Neural cell (in vitro differentiated cells): Measurements from ENCODE around the gene ITGB1. TPM values are rescaled to one million over a fixed set of nuclear protein-coding genes. Genes with fewer than 3 reads are reported as not detected.
A peak's percentile ranks its signal among the peaks of the same experiment; 100 is the strongest.

Experiments used
- H2AFZ ChIP-seq: fragments of 200-600, 300-800 bp; sonication (generic), shearing (Covaris generic); 2 replicates; pipeline ENCODE4 v1.6.0; 2014; ENCODE audit warnings: low read depth, mild to moderate bottlenecking, antibody characterized with exemption, low read length, moderate library complexity
- H3F3A ChIP-seq: fragments of 200-600 bp; shearing (Covaris generic); 2 replicates; pipeline ENCODE4 v1.6.1; 2016; ENCODE audit warnings: mild to moderate bottlenecking, moderate library complexity, mixed read lengths, antibody characterized with exemption, low read length; ENCODE audit not compliant: insufficient read depth, poor library complexity, severe bottlenecking
- H3K27ac ChIP-seq: fragments of 200-600, 300-800 bp; sonication (generic), shearing (Covaris generic); 2 replicates; pipeline ENCODE4 v1.5.1; 2014; ENCODE audit warnings: mild to moderate bottlenecking, low read length, moderate library complexity
- H3K27me3 ChIP-seq: fragments of 300-800, 200-600 bp; sonication (generic), shearing (Covaris generic); 2 replicates; pipeline ENCODE4 v1.6.0; 2014; ENCODE audit warnings: mild to moderate bottlenecking, low read depth, low read length, moderate library complexity; ENCODE audit not compliant: insufficient read depth
- H3K36me3 ChIP-seq: fragments of 300-800, 200-600 bp; sonication (generic), shearing (Covaris generic); 2 replicates; pipeline ENCODE4 v1.5.1; 2014; ENCODE audit warnings: mild to moderate bottlenecking, antibody characterized with exemption, low read length, moderate library complexity; ENCODE audit not compliant: insufficient read depth
- H3K4me2 ChIP-seq: fragments of 300-800, 200-600 bp; sonication (generic), shearing (Covaris generic); 2 replicates; pipeline ENCODE4 v1.6.0; 2014; ENCODE audit warnings: mild to moderate bottlenecking, low read length
- H3K4me3 ChIP-seq: fragments of 300-800, 200-600 bp; sonication (generic), shearing (Covaris generic); 2 replicates; pipeline ENCODE4 v1.5.1; 2014; ENCODE audit warnings: mild to moderate bottlenecking, low read length, moderate library complexity
- H3K79me2 ChIP-seq: fragments of 200-600 bp; shearing (Covaris generic); replicated peaks from 2 replicates; pipeline ENCODE4 v1.6.0; 2014; ENCODE audit warnings: mild to moderate bottlenecking, low read length, moderate library complexity; ENCODE audit not compliant: insufficient read depth
- H3K9ac ChIP-seq: fragments of 300-800, 200-600 bp; sonication (generic), shearing (Covaris generic); 2 replicates; pipeline ENCODE4 v1.6.1; 2016; ENCODE audit warnings: mild to moderate bottlenecking, low read length, mixed read lengths
- H3K9me2 ChIP-seq: fragments of 200-600 bp; shearing (Covaris generic); 2 replicates; pipeline ENCODE4 v1.6.1; 2016; ENCODE audit warnings: mild to moderate bottlenecking, low read length, mixed read lengths; ENCODE audit not compliant: insufficient read depth
- H3K9me3 ChIP-seq: fragments of 200-600, 300-800 bp; sonication (generic), shearing (Covaris generic); 2 replicates; pipeline ENCODE4 v1.6.1; 2016; ENCODE audit warnings: mild to moderate bottlenecking, mixed run types, low read length, moderate library complexity, mixed read lengths
- H4K20me1 ChIP-seq: fragments of 200-600 bp; shearing (Covaris generic); 2 replicates; pipeline ENCODE4 v1.6.1; 2016; ENCODE audit warnings: mild to moderate bottlenecking, mixed run types; ENCODE audit not compliant: insufficient read depth
- EZH2 ChIP-seq: fragments of 200-600, 300-800 bp; shearing (Covaris generic), sonication (generic); IDR thresholded peaks from 2 replicates; pipeline ENCODE4 v1.6.1; 2014; ENCODE audit warnings: antibody characterized with exemption, low read length, borderline replicate concordance, mild to moderate bottlenecking; ENCODE audit not compliant: insufficient read depth, poor library complexity, severe bottlenecking
- MXI1 ChIP-seq: fragments of 450-650 bp; conservative IDR thresholded peaks from 2 replicates; pipeline ENCODE4 v1.6.1; 2014; ENCODE audit warnings: antibody characterized with exemption, mild to moderate bottlenecking; ENCODE audit not compliant: poor library complexity, severe bottlenecking
- POLR2AphosphoS5 ChIP-seq: IDR thresholded peaks from 2 replicates; pipeline ENCODE4 v1.6.1; 2012
- RAD21 ChIP-seq: fragments of 450-650 bp; conservative IDR thresholded peaks from 2 replicates; pipeline ENCODE4 v1.6.1; 2014; ENCODE audit warnings: antibody characterized with exemption, mild to moderate bottlenecking, moderate library complexity
- TAF1 ChIP-seq: IDR thresholded peaks from 2 replicates; pipeline ENCODE4 v1.6.1; 2012; ENCODE audit warnings: low read depth
- polyA plus RNA-seq: library from polyadenylated mRNA; depleted of rRNA; stranded (reverse); fragments of >200 nt; gene quantifications from 2 replicates; pipeline ENCODE4 v1.2.3, GENCODE V29; 2014
- TF ChIP-seq, protein P1 (sequence below): fragments of 450-650 bp; IDR thresholded peaks from 2 replicates; pipeline ENCODE4 v1.5.1; 2014; ENCODE audit warnings: antibody characterized with exemption, mild to moderate bottlenecking, moderate library complexity; ENCODE audit not compliant: poor library complexity, severe bottlenecking
- TF ChIP-seq, protein P2 (sequence below): IDR thresholded peaks from 2 replicates; pipeline ENCODE4 v1.6.1; 2012; ENCODE audit warnings: borderline replicate concordance

The ITGB1 gene
- polyA plus RNA-seq, 1 donor from 2014 or later, result 62.4 TPM

DNA sequence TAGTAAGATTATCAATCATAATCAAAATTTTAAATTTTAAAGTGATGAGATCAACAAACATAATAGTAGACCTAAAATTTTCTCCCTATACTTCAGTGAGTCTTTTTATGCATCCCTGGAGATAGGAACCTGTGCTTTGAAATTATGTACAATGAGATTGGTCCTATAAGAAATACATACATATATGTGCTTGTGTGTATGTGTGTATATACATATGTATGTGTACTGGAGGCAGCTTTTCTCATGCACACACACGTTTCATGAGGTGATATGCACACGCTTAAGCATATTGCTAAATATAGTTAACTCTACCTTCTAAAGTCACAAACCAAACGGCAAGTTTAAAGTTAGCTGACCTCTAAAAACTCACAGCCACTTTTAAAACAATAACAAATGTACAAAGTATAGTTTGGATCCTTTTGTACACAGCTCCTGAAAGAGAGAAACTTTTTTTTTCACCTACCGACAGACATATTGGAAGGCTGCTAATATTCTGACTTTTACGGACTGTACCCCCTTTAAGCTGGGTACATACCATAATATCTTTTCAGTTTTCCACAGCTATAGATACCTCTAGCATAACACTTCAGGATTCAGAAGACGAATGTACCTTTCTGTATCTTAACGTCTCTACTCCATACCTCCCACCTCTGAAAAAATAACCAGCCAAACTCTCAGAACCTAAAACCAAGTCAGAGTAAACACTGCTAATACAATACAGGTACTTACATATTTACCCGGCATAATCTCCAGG, 3.3 kb downstream of the ITGB1 start:
- peak overlapping the region; percentile 99 for H3K4me3 ChIP-seq
- H3K9me2 ChIP-seq, result no peaks in the 10 kb centered on the region
- TF ChIP-seq, protein P1, sequence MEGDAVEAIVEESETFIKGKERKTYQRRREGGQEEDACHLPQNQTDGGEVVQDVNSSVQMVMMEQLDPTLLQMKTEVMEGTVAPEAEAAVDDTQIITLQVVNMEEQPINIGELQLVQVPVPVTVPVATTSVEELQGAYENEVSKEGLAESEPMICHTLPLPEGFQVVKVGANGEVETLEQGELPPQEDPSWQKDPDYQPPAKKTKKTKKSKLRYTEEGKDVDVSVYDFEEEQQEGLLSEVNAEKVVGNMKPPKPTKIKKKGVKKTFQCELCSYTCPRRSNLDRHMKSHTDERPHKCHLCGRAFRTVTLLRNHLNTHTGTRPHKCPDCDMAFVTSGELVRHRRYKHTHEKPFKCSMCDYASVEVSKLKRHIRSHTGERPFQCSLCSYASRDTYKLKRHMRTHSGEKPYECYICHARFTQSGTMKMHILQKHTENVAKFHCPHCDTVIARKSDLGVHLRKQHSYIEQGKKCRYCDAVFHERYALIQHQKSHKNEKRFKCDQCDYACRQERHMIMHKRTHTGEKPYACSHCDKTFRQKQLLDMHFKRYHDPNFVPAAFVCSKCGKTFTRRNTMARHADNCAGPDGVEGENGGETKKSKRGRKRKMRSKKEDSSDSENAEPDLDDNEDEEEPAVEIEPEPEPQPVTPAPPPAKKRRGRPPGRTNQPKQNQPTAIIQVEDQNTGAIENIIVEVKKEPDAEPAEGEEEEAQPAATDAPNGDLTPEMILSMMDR, result no peak
- TF ChIP-seq TAF1, result no peak
- no peak for TF ChIP-seq POLR2AphosphoS5
- TF ChIP-seq RAD21, result no peak
- TF ChIP-seq EZH2, result no peak
- H3K9me3 ChIP-seq, result no peaks in the 10 kb centered on the region
- no peak overlapping the region for H3K27ac ChIP-seq
- no peak overlapping the region for H3K4me2 ChIP-seq
- H3F3A ChIP-seq, result no peaks in the 10 kb centered on the region
- no peaks in the 10 kb centered on the region for H3K27me3 ChIP-seq
- H3K9ac ChIP-seq, result no peak overlapping the region
- no peaks in the 10 kb centered on the region for H4K20me1 ChIP-seq
- H3K36me3 ChIP-seq, result no peaks in the 10 kb centered on the region
- H3K79me2 ChIP-seq, result peaks cover 86% of the 10 kb centered on the region
- H2AFZ ChIP-seq, result no peak overlapping the region

DNA sequence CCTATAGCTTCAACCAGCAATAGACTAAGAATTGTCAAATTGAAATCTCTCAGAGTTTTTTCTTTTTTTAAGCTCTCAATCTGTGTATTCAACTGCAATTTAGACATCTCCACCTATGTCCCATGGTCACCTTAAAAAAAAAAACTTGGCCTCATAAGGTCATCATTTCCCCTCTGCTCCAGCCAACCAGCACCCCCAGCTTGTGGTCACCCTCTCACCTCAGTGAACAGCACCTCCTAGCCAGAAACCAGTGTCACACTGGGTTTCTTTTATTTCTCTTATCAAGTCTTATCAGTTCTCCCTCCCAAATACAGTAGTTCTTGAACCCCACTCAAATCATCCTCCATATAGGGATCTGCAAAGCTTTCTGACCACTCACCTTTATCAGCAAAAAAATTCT, 4.0 kb downstream of the ITGB1 start:
- peaks cover 86% of the 10 kb centered on the region for H3K79me2 ChIP-seq
- no peaks in the 10 kb centered on the region for H3K27me3 ChIP-seq
- no peaks in the 10 kb centered on the region for H3F3A ChIP-seq
- H3K27ac ChIP-seq, result no peak overlapping the region
- peak overlapping the region; percentile 99 for H3K4me3 ChIP-seq
- no peaks in the 10 kb centered on the region for H4K20me1 ChIP-seq
- no peaks in the 10 kb centered on the region for H3K9me3 ChIP-seq
- no peaks in the 10 kb centered on the region for H3K36me3 ChIP-seq
- H3K9ac ChIP-seq, result no peak overlapping the region
- H2AFZ ChIP-seq, result no peak overlapping the region
- no peak overlapping the region for H3K4me2 ChIP-seq
- no peaks in the 10 kb centered on the region for H3K9me2 ChIP-seq
- TF ChIP-seq RAD21 (no peak), POLR2AphosphoS5 (no peak), MXI1 (no peak), TAF1 (no peak), EZH2 (no peak)
- TF ChIP-seq, protein P2, sequence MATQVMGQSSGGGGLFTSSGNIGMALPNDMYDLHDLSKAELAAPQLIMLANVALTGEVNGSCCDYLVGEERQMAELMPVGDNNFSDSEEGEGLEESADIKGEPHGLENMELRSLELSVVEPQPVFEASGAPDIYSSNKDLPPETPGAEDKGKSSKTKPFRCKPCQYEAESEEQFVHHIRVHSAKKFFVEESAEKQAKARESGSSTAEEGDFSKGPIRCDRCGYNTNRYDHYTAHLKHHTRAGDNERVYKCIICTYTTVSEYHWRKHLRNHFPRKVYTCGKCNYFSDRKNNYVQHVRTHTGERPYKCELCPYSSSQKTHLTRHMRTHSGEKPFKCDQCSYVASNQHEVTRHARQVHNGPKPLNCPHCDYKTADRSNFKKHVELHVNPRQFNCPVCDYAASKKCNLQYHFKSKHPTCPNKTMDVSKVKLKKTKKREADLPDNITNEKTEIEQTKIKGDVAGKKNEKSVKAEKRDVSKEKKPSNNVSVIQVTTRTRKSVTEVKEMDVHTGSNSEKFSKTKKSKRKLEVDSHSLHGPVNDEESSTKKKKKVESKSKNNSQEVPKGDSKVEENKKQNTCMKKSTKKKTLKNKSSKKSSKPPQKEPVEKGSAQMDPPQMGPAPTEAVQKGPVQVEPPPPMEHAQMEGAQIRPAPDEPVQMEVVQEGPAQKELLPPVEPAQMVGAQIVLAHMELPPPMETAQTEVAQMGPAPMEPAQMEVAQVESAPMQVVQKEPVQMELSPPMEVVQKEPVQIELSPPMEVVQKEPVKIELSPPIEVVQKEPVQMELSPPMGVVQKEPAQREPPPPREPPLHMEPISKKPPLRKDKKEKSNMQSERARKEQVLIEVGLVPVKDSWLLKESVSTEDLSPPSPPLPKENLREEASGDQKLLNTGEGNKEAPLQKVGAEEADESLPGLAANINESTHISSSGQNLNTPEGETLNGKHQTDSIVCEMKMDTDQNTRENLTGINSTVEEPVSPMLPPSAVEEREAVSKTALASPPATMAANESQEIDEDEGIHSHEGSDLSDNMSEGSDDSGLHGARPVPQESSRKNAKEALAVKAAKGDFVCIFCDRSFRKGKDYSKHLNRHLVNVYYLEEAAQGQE, result no peak
